ENCODE measurements around the gene ZNF675.
A peak's percentile ranks its signal among the peaks of the same experiment; 100 is the strongest.
"Not testable (repeated sequence)": the region's sequence is repeated elsewhere in the genome, so short reads cannot be mapped to it uniquely, and the experiment has no call there.

ZNF675 gene

DNA sequence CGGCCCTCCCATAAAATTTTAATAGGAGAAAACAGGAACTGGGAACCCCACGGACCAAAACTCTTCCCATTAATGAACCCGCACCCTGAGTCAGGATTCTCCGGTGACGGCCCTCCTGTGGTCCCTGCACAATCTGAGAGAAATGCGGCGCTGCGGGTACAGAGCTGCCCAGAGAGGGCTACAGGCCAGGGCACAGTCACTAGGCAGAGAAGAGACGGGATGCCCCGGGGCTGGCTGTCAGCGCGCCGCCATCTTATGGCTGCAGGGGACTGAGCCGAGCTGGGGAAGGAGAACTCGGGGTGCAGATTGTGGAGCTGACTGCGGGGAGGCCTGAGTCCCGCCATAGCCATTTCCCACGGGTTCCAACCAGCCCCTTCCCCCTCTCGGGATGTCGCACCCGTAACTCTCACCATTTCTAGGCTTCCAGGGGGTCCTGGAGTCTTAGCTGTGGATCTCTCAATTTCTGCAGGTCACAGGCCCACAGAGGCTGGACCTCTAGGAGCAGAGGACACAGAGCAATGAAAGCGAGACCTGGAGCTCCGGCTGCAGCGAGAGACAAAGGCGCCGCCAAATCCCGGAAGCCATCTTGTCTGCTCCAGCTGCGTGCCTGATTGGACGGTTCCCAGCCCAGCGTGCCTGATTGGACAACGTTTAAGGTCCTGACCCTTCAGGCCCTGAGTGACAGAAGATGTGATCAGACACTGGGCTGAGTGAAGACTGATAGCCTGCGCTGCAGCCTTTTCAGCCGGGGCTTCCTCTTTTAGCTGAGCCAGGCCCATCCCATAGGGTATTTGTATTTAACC is at the start of gene ZNF675:
Gene ZNF675 (minus strand): TSS at position 592 of the 803 bp plus-strand sequence. CDS start 179 bp downstream, at position 413.
- peak; percentile 71 to 76 for DNase-seq (ENCODE audit: low read depth in 2 of 2)

GRCh38 chr19:23730729-23731465 is 43.9 kb upstream of the ZNF675 start:
- DNase-seq (ENCODE audit: low read depth in 2 of 2), result not testable (repeated sequence)

DNA sequence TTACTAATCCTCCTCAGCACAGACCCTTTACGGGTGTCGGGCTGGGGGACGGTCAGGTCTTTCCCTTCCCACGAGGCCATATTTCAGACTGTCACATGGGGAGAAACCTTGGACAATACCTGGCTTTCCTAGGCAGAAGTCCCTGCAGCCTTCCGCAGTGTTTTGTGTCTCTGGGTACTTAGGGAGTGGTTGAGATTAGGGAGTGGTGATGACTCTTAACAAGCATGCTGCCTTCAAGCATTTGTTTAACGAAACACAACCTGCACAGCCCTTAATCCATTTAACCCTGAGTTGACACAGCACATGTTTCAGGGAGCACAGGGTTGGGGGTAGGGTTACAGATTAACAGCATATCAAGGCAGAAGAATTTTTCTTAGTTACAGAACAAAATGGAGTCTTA is 37.1 kb upstream of the ZNF675 start:
- DNase-seq (ENCODE audit: low read depth in 2 of 2), result not testable (repeated sequence)

DNA sequence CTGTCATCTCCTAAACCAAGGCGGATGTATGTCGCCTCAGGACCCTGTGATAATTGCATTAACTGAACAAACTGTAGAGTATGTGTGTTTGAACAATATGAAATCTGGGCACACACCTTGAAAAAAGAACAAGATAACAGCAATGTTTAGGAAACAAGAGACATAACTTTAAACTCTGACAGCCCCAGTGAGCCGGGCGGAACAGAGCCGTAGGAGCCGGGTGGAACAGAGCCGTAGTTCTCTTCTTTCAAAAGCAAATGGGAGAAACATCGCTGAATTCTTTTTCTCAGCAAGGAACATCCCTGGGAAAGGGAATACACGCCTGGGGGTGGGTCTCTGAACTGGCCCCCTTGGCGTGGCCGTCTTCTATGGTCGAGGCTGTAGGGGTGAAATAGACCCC is 31.8 kb upstream of the ZNF675 start:
- no peak for DNase-seq (ENCODE audit: low read depth in 2 of 2)

- DNase-seq (ENCODE audit: low read depth in 2 of 2), result no peak
Observed at GRCh38 chr19:23716792-23717191, 29.8 kb upstream of the ZNF675 start.

GRCh38 chr19:23709347-23709746 is 22.3 kb upstream of the ZNF675 start:
- no peak for DNase-seq (ENCODE audit: low read depth in 2 of 2)

DNA sequence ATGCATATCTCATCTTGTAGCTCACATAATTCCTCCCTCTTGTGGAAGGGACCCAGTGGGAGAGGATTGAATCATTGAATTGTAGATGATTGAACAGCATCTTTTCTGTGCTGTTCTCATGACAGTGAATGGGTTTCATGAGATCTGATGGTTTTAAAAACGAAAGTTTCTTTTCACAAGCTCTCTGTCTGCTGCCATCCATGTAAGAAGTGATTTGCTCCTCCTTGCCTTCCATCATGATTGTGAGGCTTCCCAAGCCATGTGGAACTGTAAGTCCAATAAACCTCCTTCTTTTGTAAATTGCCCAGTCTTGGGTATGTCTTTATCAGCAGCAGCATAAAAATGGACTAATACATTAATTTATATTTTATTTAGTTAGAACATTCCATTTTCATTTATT is 19.6 kb upstream of the ZNF675 start:
- no peak for DNase-seq (ENCODE audit: low read depth in 2 of 2)

- DNase-seq (ENCODE audit: low read depth in 2 of 2), result no peak
Observed at GRCh38 chr19:23699521-23699860, 12.5 kb upstream of the ZNF675 start.

- no peak for DNase-seq (ENCODE audit: low read depth in 2 of 2)
Observed at GRCh38 chr19:23698711-23699520, 11.9 kb upstream of the ZNF675 start.

- DNase-seq (ENCODE audit: low read depth in 2 of 2), result not testable (repeated sequence)
Observed at GRCh38 chr19:23692937-23693336, 5.9 kb upstream of the ZNF675 start.

DNA sequence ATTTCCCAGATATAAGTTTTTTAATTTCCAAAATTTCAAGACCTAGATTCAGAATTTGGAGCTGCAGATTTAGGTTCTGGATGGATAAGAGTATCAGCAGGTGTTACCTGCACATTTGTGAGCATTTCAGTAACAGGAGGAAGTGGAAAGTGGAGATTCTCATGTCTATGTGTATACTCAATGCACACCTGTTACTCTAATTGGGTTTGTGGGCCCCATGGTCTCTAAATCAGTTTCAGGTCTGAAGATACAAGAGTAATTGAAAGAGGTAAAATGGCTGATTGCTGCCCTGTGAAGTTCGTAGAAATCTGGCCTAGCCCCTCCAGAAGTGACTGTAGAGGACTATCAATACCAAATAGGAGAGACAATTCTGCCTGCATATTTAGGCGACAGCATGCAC is 13.9 kb downstream of the ZNF675 start:
- no peak for DNase-seq (ENCODE audit: low read depth in 2 of 2)

- DNase-seq (ENCODE audit: low read depth in 2 of 2), result not testable (repeated sequence)
Observed at GRCh38 chr19:23668606-23669005, 18.4 kb downstream of the ZNF675 start.

GRCh38 chr19:23665651-23666410 is 21.2 kb downstream of the ZNF675 start:
- no peak for DNase-seq (ENCODE audit: low read depth in 2 of 2)

DNA sequence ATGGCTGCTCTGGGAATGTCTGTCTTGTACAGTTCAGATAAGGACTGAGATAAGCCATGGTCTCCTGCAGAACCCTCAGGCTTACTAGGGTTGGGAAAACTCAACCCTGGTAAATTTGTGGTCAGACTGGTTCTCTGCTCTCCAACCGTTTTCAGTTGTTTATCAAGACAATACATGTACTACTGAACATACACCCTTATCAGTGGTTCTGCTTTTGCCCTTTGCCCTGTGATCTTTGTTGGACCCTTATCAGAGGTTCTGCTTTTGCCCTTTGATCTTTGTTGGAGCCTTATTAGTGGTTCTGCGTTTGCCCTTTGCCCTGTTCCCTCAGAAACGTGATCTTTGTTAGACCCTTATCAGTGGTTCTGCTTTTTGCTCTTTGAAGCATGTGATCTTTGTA is 37.2 kb downstream of the ZNF675 start:
- DNase-seq (ENCODE audit: low read depth in 2 of 2), result not testable (repeated sequence)

Measured in fibroblast of skin of left biceps (primary cell).